ENCODE results near the gene CENPF.

GRCh38 chr1:214664651-214665433, 61.8 kb downstream of the CENPF start:
- TF ChIP-seq CTCF (IDR thresholded peaks at IDR 0.05 in 4 of 5, conservative IDR thresholded peaks at IDR 0.05 in 1 of 5) (no peak), POLR2A (IDR thresholded peaks at IDR 0.05) (no peak)
